Measurements from ENCODE around the gene ZNF584.
A peak's percentile ranks its signal among the peaks of the same experiment; 100 is the strongest.

The ZNF584 gene

DNA sequence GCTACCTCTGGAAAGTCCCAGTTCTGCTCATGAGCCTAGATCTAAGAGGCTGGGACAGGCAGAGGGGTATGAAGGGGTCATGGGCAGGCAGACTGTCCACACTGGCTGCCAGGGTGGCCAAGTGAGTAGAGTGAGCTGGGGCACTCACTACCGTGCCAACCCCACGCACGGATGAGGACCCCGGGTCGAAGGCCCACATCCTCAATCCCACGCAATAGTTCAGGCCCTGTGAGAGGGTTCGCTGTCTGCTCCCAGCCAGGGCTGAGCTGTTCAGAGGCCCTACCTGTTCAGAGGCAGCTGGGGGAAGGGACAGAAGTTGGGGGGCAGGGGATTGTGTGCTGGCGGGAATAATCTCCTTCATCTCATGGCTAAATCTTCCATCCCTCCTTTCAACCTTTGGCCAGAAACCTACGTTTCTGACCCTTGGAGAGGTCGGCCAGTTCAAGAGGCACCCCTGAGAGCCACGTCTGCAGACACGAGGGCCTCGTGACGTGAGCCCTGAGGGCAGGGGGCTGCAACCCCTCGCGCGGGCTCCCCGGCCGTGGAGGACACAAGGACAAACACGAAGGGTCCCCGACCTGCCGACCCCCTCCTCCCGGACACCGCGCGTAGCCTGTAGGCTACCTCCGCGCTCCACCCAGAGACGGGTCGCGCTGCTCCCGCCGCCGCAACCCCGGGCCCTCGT lies 22.4 kb upstream of the ZNF584 start:
- ChIA-PET POLR2A (ENCODE audit: low non-redundant PET) (interaction anchor here (1.2 kb wide), 1 partner anchor 23 kb away, joined by 3 read pairs; the partner anchor contains the start of gene ZNF584), CTCF (no interaction called here)
- H3K27ac ChIP-seq: peak overlapping the region; percentile 98
- no peak for TF ChIP-seq CTCF (conservative IDR thresholded peaks at IDR 0.05; ENCODE audit: low read depth)
- no peak for DNase-seq (ENCODE audit: low spot score)

GRCh38 chr19:58386576-58387337 lies 21.7 kb upstream of the ZNF584 start, which contains the start of gene RPS5:
TSS of gene RPS5 (plus strand) at chr19:58387269. CDS start at chr19:58388138, 869 bp downstream.
- ChIA-PET CTCF (no interaction called here), POLR2A (ENCODE audit: low non-redundant PET) (interaction anchor here (1.2 kb wide), 1 partner anchor 22 kb away, joined by 3 read pairs; the partner anchor contains the start of gene ZNF584)
- peak; percentile 98 for DNase-seq (ENCODE audit: low spot score)
- no peak for TF ChIP-seq CTCF (conservative IDR thresholded peaks at IDR 0.05; ENCODE audit: low read depth)
- H3K27ac ChIP-seq: peak within 1 kb of the TSS; percentile 98

DNA sequence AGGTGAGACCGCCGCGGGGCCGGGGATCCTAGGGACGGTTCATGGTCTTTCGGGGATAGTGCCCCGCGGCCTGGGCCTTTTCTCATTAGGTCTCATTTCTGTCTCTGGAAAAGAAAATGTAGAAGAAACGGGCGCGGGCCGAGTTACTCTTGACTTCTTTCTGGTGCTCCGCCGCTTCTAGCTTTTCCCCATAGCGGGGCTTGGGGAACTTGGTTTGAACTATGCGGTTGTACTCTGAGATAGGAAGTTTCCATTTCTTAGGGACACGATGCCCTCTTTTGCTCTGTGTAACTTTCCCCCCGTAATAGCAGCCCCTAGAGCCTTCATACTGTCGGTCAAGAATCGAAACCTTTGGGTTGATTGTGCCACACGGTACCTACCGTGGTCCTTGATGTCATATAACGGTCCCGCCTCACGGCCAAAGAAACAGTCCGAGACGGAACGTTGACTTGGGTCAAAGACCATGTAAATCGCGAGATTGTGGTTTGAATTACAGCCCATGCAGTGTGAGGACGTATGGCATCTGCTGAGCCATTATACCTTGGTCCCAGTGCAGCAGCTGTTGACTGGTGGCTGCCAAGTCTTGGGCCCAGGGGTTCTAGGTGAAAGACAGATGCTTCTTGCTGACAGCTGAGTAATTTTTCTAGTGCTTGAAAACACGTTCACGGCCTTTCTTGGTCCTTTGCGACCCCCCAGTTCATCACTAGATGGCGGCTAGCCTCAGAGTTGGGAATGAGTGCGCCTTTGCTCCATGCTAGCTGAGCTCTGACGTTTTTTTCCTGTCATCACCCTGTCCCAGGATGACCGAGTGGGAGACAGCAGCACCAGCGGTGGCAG lies 20.9 kb upstream of the ZNF584 start:
- DNase-seq (ENCODE audit: low spot score): no peak
- POLR2A ChIA-PET (ENCODE audit: low non-redundant PET): interaction anchor here (0.6 kb wide), 1 partner anchor 15 kb away, joined by 8 read pairs; no protein-coding TSS in a partner anchor
- CTCF ChIA-PET: interaction anchor here (0.7 kb wide), 1 partner anchor 20 kb away, joined by 4 read pairs; no protein-coding TSS in a partner anchor
- peak overlapping the region; percentile 98 for H3K27ac ChIP-seq
- no peak for TF ChIP-seq CTCF (conservative IDR thresholded peaks at IDR 0.05; ENCODE audit: low read depth)

GRCh38 chr19:58388175-58388526 lies 20.3 kb upstream of the ZNF584 start:
- CTCF ChIA-PET: no interaction called here
- POLR2A ChIA-PET (ENCODE audit: low non-redundant PET): interaction anchor here (0.6 kb wide), 1 partner anchor 14 kb away, joined by 8 read pairs; no protein-coding TSS in a partner anchor
- H3K27ac ChIP-seq: peak overlapping the region; percentile 98
- DNase-seq (ENCODE audit: low spot score): no peak
- TF ChIP-seq CTCF (conservative IDR thresholded peaks at IDR 0.05; ENCODE audit: low read depth): no peak

- ChIA-PET POLR2A (ENCODE audit: low non-redundant PET) (no interaction called here), CTCF (no interaction called here)
- no peak for DNase-seq (ENCODE audit: low spot score)
- TF ChIP-seq CTCF (conservative IDR thresholded peaks at IDR 0.05; ENCODE audit: low read depth): no peak
- peak overlapping the region; percentile 30 for H3K27ac ChIP-seq
Observed at GRCh38 chr19:58392945-58393724, 15.3 kb upstream of the ZNF584 start.

Measured in RWPE1 (cell line).